GM12878 (cell line): ENCODE results near the gene TCF7L1.

Experiments used
- CTCF ChIP-seq, 3 experiments: IDR thresholded peaks in 2 of 3; conservative IDR thresholded peaks in 1 of 3; 2 replicates each; pipeline ENCODE4 v1.5.1; 2011; ENCODE audit warnings: low read depth in 3 of 3, low read length in 3 of 3, mild to moderate bottlenecking in 3 of 3, control low read depth in 2 of 3, moderate library complexity in 2 of 3, inconsistent platforms in 1 of 3, mixed read lengths in 1 of 3; ENCODE audit not compliant: control insufficient read depth in 2 of 3, insufficient read depth in 1 of 3; ENCODE audit errors: extremely low read depth in 1 of 3
- FOXK2 ChIP-seq: fragments of 450-650 bp; IDR thresholded peaks from 2 replicates; pipeline ENCODE4 v1.6.1; 2017; ENCODE audit warnings: mild to moderate bottlenecking, moderate library complexity
- IKZF1 ChIP-seq: fragments of 450-650 bp; conservative IDR thresholded peaks from 2 replicates; pipeline ENCODE4 v1.6.1; 2017; ENCODE audit warnings: antibody characterized with exemption, mild to moderate bottlenecking
- IRF3 ChIP-seq: fragments of 450-650 bp; IDR thresholded peaks from 2 replicates; pipeline ENCODE4 v1.6.1; 2014; ENCODE audit warnings: mild to moderate bottlenecking
- MAX ChIP-seq: IDR thresholded peaks from 2 replicates; pipeline ENCODE4 v1.6.1; 2012; ENCODE audit warnings: low read depth, low read length, improper control_type of control experiment
- POLR2A ChIP-seq: IDR thresholded peaks from 2 replicates; pipeline ENCODE4 v1.6.1; 2011; ENCODE audit warnings: low read depth, mild to moderate bottlenecking, low read length
- POLR2AphosphoS5 ChIP-seq: IDR thresholded peaks from 2 replicates; pipeline ENCODE4 v1.6.1; 2011; ENCODE audit warnings: mild to moderate bottlenecking, low read length, inconsistent platforms
- REST ChIP-seq: IDR thresholded peaks from 2 replicates; pipeline ENCODE4 v1.6.1; 2012; ENCODE audit warnings: mild to moderate bottlenecking, low read depth, low read length
- SMAD1 ChIP-seq: fragments of 450-650 bp; IDR thresholded peaks from 2 replicates; pipeline ENCODE4 v1.6.1; 2018; ENCODE audit warnings: mild to moderate bottlenecking, low read depth; ENCODE audit not compliant: partially characterized antibody

- no peak for TF ChIP-seq FOXK2
- TF ChIP-seq POLR2A: no peak
- no peak for TF ChIP-seq SMAD1
- TF ChIP-seq IRF3: no peak
- no peak for TF ChIP-seq IKZF1
- no peak for TF ChIP-seq POLR2AphosphoS5
- TF ChIP-seq CTCF (IDR thresholded peaks at IDR 0.05 in 2 of 3, conservative IDR thresholded peaks at IDR 0.05 in 1 of 3; ENCODE audit: control insufficient read depth in 2 of 3, extremely low read depth in 1 of 3, insufficient read depth in 1 of 3, low read depth in 3 of 3, low read length in 3 of 3): no peak
- no peak for TF ChIP-seq REST
- TF ChIP-seq MAX: no peak
These were observed 40.7 kb downstream of the TCF7L1 start for GRCh38 chr2:85173909-85174308.
